PFSK-1 (cell line): ENCODE results near the gene EPS15.

Experiments used
- FOXP2 ChIP-seq: optimal IDR thresholded peaks from 2 replicates; pipeline ENCODE3; 2011; ENCODE audit warnings: borderline replicate concordance, control low read depth, inconsistent platforms; ENCODE audit not compliant: insufficient read depth; ENCODE audit errors: extremely low read length, extremely low read depth
- POLR2AphosphoS5 ChIP-seq: IDR thresholded peaks from 2 replicates; pipeline ENCODE4 v1.6.1; 2012; ENCODE audit warnings: low read depth, mild to moderate bottlenecking, control low read depth, low read length, moderate library complexity
- REST ChIP-seq, 2 experiments: IDR thresholded peaks; 2 replicates each; pipeline versions ENCODE4 v1.6.1 to v1.8.0; 2011 to 2012; ENCODE audit warnings: low read depth in 2 of 2, low read length in 2 of 2, control low read depth in 1 of 2, inconsistent platforms in 1 of 2, mild to moderate bottlenecking in 1 of 2, moderate library complexity in 1 of 2; ENCODE audit not compliant: insufficient read depth in 1 of 2
- SIN3A ChIP-seq: IDR thresholded peaks from 2 replicates; pipeline ENCODE4 v1.6.1; 2012; ENCODE audit warnings: mild to moderate bottlenecking, low read length, moderate library complexity, borderline replicate concordance; ENCODE audit not compliant: insufficient read depth
- TAF1 ChIP-seq: IDR thresholded peaks from 2 replicates; pipeline ENCODE4 v1.6.1; 2012; ENCODE audit warnings: low read length, control low read depth, borderline replicate concordance; ENCODE audit not compliant: insufficient read depth

The EPS15 gene

GRCh38 chr1:51445351-51446090 lies 73.5 kb downstream of the EPS15 start:
- no peak for TF ChIP-seq REST (IDR thresholded peaks at IDR 0.05; ENCODE audit: insufficient read depth in 1 of 2, low read depth in 2 of 2, low read length in 2 of 2)
- TF ChIP-seq SIN3A = no peak
- TF ChIP-seq TAF1 = no peak
- no peak for TF ChIP-seq POLR2AphosphoS5
- no peak for TF ChIP-seq FOXP2

GRCh38 chr1:51444534-51445192 lies 74.4 kb downstream of the EPS15 start:
- TF ChIP-seq SIN3A (no peak), REST (IDR thresholded peaks at IDR 0.05; ENCODE audit: insufficient read depth in 1 of 2, low read depth in 2 of 2, low read length in 2 of 2) (no peak), TAF1 (no peak)

- TF ChIP-seq POLR2AphosphoS5 (no peak), REST (IDR thresholded peaks at IDR 0.05; ENCODE audit: insufficient read depth in 1 of 2, low read depth in 2 of 2, low read length in 2 of 2) (no peak), SIN3A (no peak), FOXP2 (no peak), TAF1 (no peak)
These were observed 75.0 kb downstream of the EPS15 start for GRCh38 chr1:51444096-51444495.

- TF ChIP-seq POLR2AphosphoS5 (no peak), TAF1 (no peak), REST (IDR thresholded peaks at IDR 0.05; ENCODE audit: insufficient read depth in 1 of 2, low read depth in 2 of 2, low read length in 2 of 2) (no peak), FOXP2 (no peak), SIN3A (no peak)
These were observed 75.5 kb downstream of the EPS15 start for GRCh38 chr1:51443555-51443954.

GRCh38 chr1:51442616-51443015 lies 76.5 kb downstream of the EPS15 start:
- no peak for TF ChIP-seq FOXP2
- no peak for TF ChIP-seq POLR2AphosphoS5
- TF ChIP-seq REST (IDR thresholded peaks at IDR 0.05; ENCODE audit: insufficient read depth in 1 of 2, low read depth in 2 of 2, low read length in 2 of 2) = no peak
- no peak for TF ChIP-seq TAF1
- TF ChIP-seq SIN3A = no peak
